Suprapubic skin (tissue), 4 donors: Measurements from ENCODE around the gene TFCP2L1. TPM values are rescaled to one million over a fixed set of nuclear protein-coding genes. Genes with fewer than 3 reads are reported as not detected.
A peak's percentile ranks its signal among the peaks of the same experiment; 100 is the strongest.

Experiments used
- DNase-seq, 2 donors: peaks; one replicate each; pipeline ENCODE4 v3.0.0-alpha.2; 2019; ENCODE audit warnings: low spot score in 2 of 2
- H3K27ac ChIP-seq: fragments of 200-600 bp; sonication (generic); one replicate; pipeline ENCODE4 v1.5.1; 2019
- H3K27me3 ChIP-seq: fragments of 200-600 bp; sonication (generic); one replicate; pipeline ENCODE4 v1.5.1; 2019
- H3K36me3 ChIP-seq: fragments of 200-600 bp; sonication (generic); one replicate; pipeline ENCODE4 v1.5.1; 2019
- H3K4me1 ChIP-seq: fragments of 200-600 bp; sonication (generic); one replicate; pipeline ENCODE4 v1.5.1; 2019
- H3K4me3 ChIP-seq: fragments of 200-600 bp; sonication (generic); one replicate; pipeline ENCODE4 v1.5.1; 2019; ENCODE audit warnings: mild to moderate bottlenecking
- H3K9me3 ChIP-seq: fragments of 200-600 bp; sonication (generic); one replicate; pipeline ENCODE4 v1.5.1; 2019
- CTCF ChIP-seq, 2 donors: fragments of 200-600 bp in 1 of 2; fragments of 450-650 bp in 1 of 2; sonication (generic) in 1 of 2; IDR thresholded peaks; one replicate each; pipeline ENCODE4 v1.5.1; 2016 to 2019; ENCODE audit warnings: antibody characterized with exemption in 2 of 2, mild to moderate bottlenecking in 1 of 2, moderate library complexity in 1 of 2
- EP300 ChIP-seq: sonication (generic); formaldehyde crosslinking; IDR thresholded peaks from one replicate; pipeline ENCODE4 v1.6.1; 2017; ENCODE audit warnings: antibody characterized with exemption
- POLR2A ChIP-seq, 2 donors: fragments of 450-650 bp; IDR thresholded peaks; one replicate each; pipeline ENCODE4 v1.6.1; 2017; ENCODE audit warnings: antibody characterized with exemption in 2 of 2, mild to moderate bottlenecking in 2 of 2, moderate library complexity in 2 of 2
- POLR2AphosphoS5 ChIP-seq, 3 donors: sonication (generic); formaldehyde crosslinking; IDR thresholded peaks; one replicate each; pipeline ENCODE4 v1.6.1; 2017; ENCODE audit warnings: antibody characterized with exemption in 3 of 3
- WGBS: methylation state at CpG from one replicate; pipeline ENCODE4 v1.1.5; 2018; 5-methylcytosine and 5-hydroxymethylcytosine counted together
- total RNA-seq, 4 donors: library from RNA; depleted of rRNA; stranded (reverse); fragments of >200 nt; gene quantifications; one replicate each; pipeline ENCODE4 v1.1.0, GENCODE V29; 2016

The TFCP2L1 gene
- total RNA-seq, 4 donors from 2014 or later: 33.5 to 64.1 (median 52.7) TPM

GRCh38 chr2:121192576-121192975, 92.4 kb downstream of the TFCP2L1 start:
- H3K4me3 ChIP-seq: no peak overlapping the region

GRCh38 chr2:121191191-121192170, 93.5 kb downstream of the TFCP2L1 start:
- no peak for TF ChIP-seq POLR2AphosphoS5 (IDR thresholded peaks at IDR 0.05)
- no peak for TF ChIP-seq EP300
- TF ChIP-seq CTCF (IDR thresholded peaks at IDR 0.05): no peak
- no peak for TF ChIP-seq POLR2A (IDR thresholded peaks at IDR 0.05)
- Histone ChIP-seq H3K27ac (no peak overlapping the region), H3K9me3 (no peaks in the 10 kb centered on the region), H3K27me3 (no peaks in the 10 kb centered on the region), H3K36me3 (no peaks in the 10 kb centered on the region), H3K4me1 (peaks cover 15% of the 10 kb centered on the region), H3K4me3 (no peak overlapping the region)
- WGBS: 88% methylated on average over 24 of the region's 25 CpGs
- no peak for DNase-seq

More at GRCh38 chr2:121192576-121192975, 92.4 kb downstream of the TFCP2L1 start:
- Histone ChIP-seq H3K4me1 (peaks cover 24% of the 10 kb centered on the region), H3K27me3 (no peaks in the 10 kb centered on the region), H3K36me3 (no peaks in the 10 kb centered on the region), H3K9me3 (no peaks in the 10 kb centered on the region), H3K27ac (no peak overlapping the region)
- TF ChIP-seq POLR2AphosphoS5 (IDR thresholded peaks at IDR 0.05): no peak
- TF ChIP-seq EP300: no peak
- no peak for TF ChIP-seq CTCF (IDR thresholded peaks at IDR 0.05)
- no peak for TF ChIP-seq POLR2A (IDR thresholded peaks at IDR 0.05)
- no peak for DNase-seq
- WGBS: 86% methylated on average over 8 of the region's 8 CpGs

- TF ChIP-seq POLR2AphosphoS5 (IDR thresholded peaks at IDR 0.05): no peak
- no peak for TF ChIP-seq POLR2A (IDR thresholded peaks at IDR 0.05)
- no peak for TF ChIP-seq EP300
- no peak for TF ChIP-seq CTCF (IDR thresholded peaks at IDR 0.05)
- Histone ChIP-seq H3K4me1 (peaks cover 7% of the 10 kb centered on the region), H3K36me3 (no peaks in the 10 kb centered on the region), H3K27me3 (no peaks in the 10 kb centered on the region), H3K4me3 (no peak overlapping the region), H3K27ac (no peak overlapping the region), H3K9me3 (no peaks in the 10 kb centered on the region)
- 50% methylated on average over 5 of the region's 7 CpGs for WGBS
- peak in 1 of 2 donors; percentile 24 for DNase-seq
These were observed 95.2 kb downstream of the TFCP2L1 start for GRCh38 chr2:121189661-121190381.

- Histone ChIP-seq H3K4me3 (no peak overlapping the region), H3K27ac (no peak overlapping the region), H3K27me3 (no peaks in the 10 kb centered on the region), H3K36me3 (no peaks in the 10 kb centered on the region), H3K4me1 (peaks cover 7% of the 10 kb centered on the region), H3K9me3 (no peaks in the 10 kb centered on the region)
- WGBS: 82% methylated on average over 3 of the region's 3 CpGs
- TF ChIP-seq POLR2AphosphoS5 (IDR thresholded peaks at IDR 0.05): no peak
- no peak for TF ChIP-seq CTCF (IDR thresholded peaks at IDR 0.05)
- no peak for TF ChIP-seq POLR2A (IDR thresholded peaks at IDR 0.05)
- TF ChIP-seq EP300: no peak
- peak in 1 of 2 donors; percentile 62 for DNase-seq
These were observed 96.0 kb downstream of the TFCP2L1 start for GRCh38 chr2:121189011-121189410.

GRCh38 chr2:121187982-121188411, 97.0 kb downstream of the TFCP2L1 start:
- Histone ChIP-seq H3K4me3 (no peak overlapping the region), H3K9me3 (no peaks in the 10 kb centered on the region), H3K36me3 (no peaks in the 10 kb centered on the region), H3K27me3 (no peaks in the 10 kb centered on the region), H3K4me1 (peaks cover 7% of the 10 kb centered on the region), H3K27ac (peak overlapping the region; percentile 16)
- peak in 1 of 2 donors; percentile 47 for DNase-seq
- TF ChIP-seq POLR2A (IDR thresholded peaks at IDR 0.05) (no peak), POLR2AphosphoS5 (IDR thresholded peaks at IDR 0.05) (no peak), EP300 (no peak), CTCF (IDR thresholded peaks at IDR 0.05) (no peak)
- 79% methylated on average over 3 of the region's 6 CpGs for WGBS
